Measurements from ENCODE around the gene FCGR1A.
"Not testable (repeated sequence)": the region's sequence is repeated elsewhere in the genome, so short reads cannot be mapped to it uniquely, and the experiment has no call there.

The FCGR1A gene

GRCh38 chr1:149778313-149778712 is 4.2 kb upstream of the FCGR1A start:
- DNase-seq, result not testable (repeated sequence)

- peak; percentile 5 to 29 (median 9) for DNase-seq
These were observed 995 bp upstream of the FCGR1A start for GRCh38 chr1:149781413-149781984.

- not testable (repeated sequence) for DNase-seq
These were observed 795 bp downstream of the FCGR1A start for GRCh38 chr1:149783289-149783688.

DNA sequence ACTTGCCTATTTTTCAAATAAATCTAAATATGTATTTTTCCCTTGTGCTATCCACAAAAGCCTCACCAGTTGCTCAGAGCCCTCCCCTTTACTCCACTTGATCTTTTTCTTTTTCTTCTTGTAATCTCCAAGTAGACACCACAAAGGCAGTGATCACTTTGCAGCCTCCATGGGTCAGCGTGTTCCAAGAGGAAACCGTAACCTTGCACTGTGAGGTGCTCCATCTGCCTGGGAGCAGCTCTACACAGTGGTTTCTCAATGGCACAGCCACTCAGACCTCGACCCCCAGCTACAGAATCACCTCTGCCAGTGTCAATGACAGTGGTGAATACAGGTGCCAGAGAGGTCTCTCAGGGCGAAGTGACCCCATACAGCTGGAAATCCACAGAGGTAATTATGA is 1.4 kb downstream of the FCGR1A start:
- DNase-seq, result not testable (repeated sequence)

GRCh38 chr1:149787688-149788451 is 5.4 kb downstream of the FCGR1A start:
- not testable (repeated sequence) for DNase-seq

DNA sequence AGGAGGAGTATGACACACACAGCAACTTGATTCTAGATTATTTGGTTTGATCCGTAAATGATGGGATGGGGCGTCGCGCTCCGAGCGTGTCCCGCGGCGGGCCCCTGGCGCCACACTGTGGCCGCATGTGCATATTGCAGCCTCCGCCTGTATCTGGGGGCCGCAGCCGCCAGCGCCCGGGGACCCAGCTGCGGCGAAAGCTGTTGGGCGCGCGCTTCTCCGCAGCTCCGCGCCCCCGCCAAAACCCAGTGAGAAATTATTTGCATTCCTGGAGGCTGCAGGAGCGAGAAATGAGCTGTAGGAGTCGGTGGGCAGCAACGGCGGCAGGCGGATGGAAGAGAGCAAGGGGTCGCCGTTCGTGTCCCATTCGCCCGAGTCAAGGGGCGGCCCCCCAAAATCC is 10.0 kb downstream of the FCGR1A start:
- DNase-seq, result peak in 2 of 4 experiments; percentile 60 to 66

GRCh38 chr1:149792912-149793515 is 10.5 kb downstream of the FCGR1A start:
- DNase-seq, result peak; percentile 27 to 85 (median 54)

GRCh38 chr1:149793885-149794284 is 11.4 kb downstream of the FCGR1A start:
- DNase-seq, result not testable (repeated sequence)

DNA sequence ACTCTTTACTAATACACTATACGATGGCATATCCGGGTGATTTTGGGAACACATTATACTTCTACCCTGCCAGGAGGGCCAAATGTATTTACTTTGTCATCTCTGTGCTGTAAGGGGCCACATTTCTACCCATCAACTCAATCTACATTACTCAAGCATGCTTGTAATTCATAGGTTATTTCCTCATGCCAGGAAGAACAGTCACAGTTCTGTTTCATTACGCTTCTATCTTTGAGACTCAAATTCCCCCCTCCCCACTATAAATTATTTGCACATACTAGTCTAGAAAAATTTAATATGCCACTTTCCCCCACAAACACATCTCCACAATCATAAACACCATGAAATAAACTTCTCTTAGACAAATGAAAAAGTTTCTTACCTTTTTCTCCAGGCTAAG is 19.1 kb downstream of the FCGR1A start:
- not testable (repeated sequence) for DNase-seq

- not testable (repeated sequence) for DNase-seq
These were observed 22.1 kb downstream of the FCGR1A start for GRCh38 chr1:149804417-149805080.

- DNase-seq, result not testable (repeated sequence)
These were observed 28.4 kb downstream of the FCGR1A start for GRCh38 chr1:149810697-149811405.

- peak in 1 of 4 experiments; percentile 3 for DNase-seq
These were observed 29.0 kb downstream of the FCGR1A start for GRCh38 chr1:149811514-149811889.

GRCh38 chr1:149811890-149812829 is 29.7 kb downstream of the FCGR1A start:
- DNase-seq, result peak; percentile 89 to 95 (median 94)

- DNase-seq, result peak; percentile 40 to 71 (median 59)
These were observed 30.7 kb downstream of the FCGR1A start for GRCh38 chr1:149812893-149813801.

DNA sequence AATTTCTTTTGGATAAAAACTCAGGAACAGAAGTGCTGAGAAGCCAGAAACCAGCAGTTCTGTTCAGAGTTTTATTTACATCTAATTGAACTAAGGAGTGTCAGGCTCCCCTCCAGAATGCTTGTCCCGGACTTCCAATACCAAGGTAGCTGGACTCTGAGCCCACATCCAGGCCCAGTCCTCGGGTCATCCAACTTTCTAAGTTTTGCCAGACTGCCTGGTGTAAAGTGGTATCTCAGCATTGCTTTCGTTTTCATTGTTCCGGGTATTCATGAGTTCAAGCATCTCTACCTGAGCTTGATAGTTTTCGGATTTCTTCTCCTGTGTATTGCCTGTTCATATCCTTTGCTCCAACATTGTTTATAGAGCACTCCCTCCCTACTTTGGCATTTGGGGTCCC is 37.9 kb downstream of the FCGR1A start:
- DNase-seq, result not testable (repeated sequence)

DNA sequence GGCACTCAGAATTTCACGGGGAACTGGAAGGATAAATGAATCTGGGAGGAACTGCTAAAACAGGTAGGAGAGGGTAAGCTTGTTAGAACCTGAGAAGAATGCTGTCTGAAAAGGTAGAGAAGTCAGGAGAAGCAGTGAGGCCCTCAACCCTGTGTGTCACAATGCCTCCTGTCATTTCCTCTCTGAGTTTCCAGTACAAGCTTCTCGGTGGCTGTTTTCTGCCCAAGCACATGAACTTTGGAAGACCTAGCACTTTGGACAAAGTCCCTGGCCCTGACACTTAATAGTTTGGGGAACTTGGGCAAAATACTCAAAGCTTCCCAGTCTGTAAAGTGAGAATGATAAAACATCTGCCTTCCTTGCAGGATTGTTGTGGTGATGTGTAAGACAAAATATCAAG is 44.1 kb downstream of the FCGR1A start:
- DNase-seq, result not testable (repeated sequence)

- DNase-seq, result not testable (repeated sequence)
These were observed 49.3 kb downstream of the FCGR1A start for GRCh38 chr1:149831764-149832315.

GRCh38 chr1:149832316-149833126 is 50.0 kb downstream of the FCGR1A start:
- DNase-seq, result not testable (repeated sequence)

DNA sequence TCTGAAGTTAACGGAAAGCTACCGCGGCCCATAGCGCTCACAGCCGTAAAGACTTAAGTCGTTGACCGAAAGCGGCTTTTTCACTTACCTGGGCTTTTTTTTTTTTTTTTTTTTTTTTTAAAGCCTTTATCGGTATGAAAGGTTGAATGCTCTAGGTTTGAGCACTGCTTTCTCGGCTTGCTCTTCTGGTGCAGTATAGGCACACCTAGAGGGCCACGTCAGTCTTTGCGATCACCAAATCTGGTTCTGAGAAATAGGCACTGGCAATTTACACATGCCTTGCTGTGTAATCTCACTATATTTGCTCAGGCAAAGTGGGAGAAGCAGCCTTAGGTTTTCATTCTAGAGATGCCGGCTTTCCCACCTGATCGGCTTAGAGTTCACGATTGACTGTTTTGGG is 50.6 kb downstream of the FCGR1A start:
- not testable (repeated sequence) for DNase-seq
